Skeletal muscle cell (primary cell): ENCODE measurements around the gene LIPT1.
A peak's percentile ranks its signal among the peaks of the same experiment; 100 is the strongest.
"Not testable (repeated sequence)": the region's sequence is repeated elsewhere in the genome, so short reads cannot be mapped to it uniquely, and the experiment has no call there.

ENCODE experiments used
- DNase-seq: peaks from one replicate; pipeline ENCODE4 v3.0.0-alpha.2; 2010; ENCODE audit warnings: low read depth
- H3K4me3 ChIP-seq: 2 replicates; pipeline ENCODE4 v1.5.1; 2011; ENCODE audit warnings: low read depth, mild to moderate bottlenecking, control low read depth, low read length, moderate library complexity

The LIPT1 gene

GRCh38 chr2:99154643-99155536, at the start of gene LIPT1, which contains the start of gene TSGA10:
Gene LIPT1 (plus strand): TSS chr2:99154967. CDS start chr2:99161958, 6,991 bp downstream.
Gene TSGA10 (minus strand): TSS chr2:99154942. CDS start chr2:99109439, 45,503 bp downstream.
- H3K4me3 ChIP-seq: peak within 1 kb of the TSS; percentile 86
- peak; percentile 60 for DNase-seq

GRCh38 chr2:99106913-99107312, 47.9 kb upstream of the LIPT1 start:
- no peak overlapping the region for H3K4me3 ChIP-seq
- DNase-seq: peak; percentile 4

GRCh38 chr2:99111236-99111635, 43.5 kb upstream of the LIPT1 start:
- no peak for DNase-seq
- no peak overlapping the region for H3K4me3 ChIP-seq

- DNase-seq: no peak
- H3K4me3 ChIP-seq: no peak overlapping the region
Observed at GRCh38 chr2:99111945-99112344, 42.8 kb upstream of the LIPT1 start.

GRCh38 chr2:99112617-99113016, 42.1 kb upstream of the LIPT1 start:
- H3K4me3 ChIP-seq: no peak overlapping the region
- no peak for DNase-seq

- no peak overlapping the region for H3K4me3 ChIP-seq
- DNase-seq: no peak
Observed at GRCh38 chr2:99127981-99128380, 26.8 kb upstream of the LIPT1 start.

GRCh38 chr2:99135044-99135556, 19.7 kb upstream of the LIPT1 start:
- not testable (repeated sequence) for DNase-seq, H3K4me3 ChIP-seq

GRCh38 chr2:99139003-99139402, 15.8 kb upstream of the LIPT1 start:
- no peak overlapping the region for H3K4me3 ChIP-seq
- no peak for DNase-seq

- no peak for DNase-seq
Observed at GRCh38 chr2:99140056-99140859, 14.5 kb upstream of the LIPT1 start.

GRCh38 chr2:99140860-99141109, 14.0 kb upstream of the LIPT1 start:
- H3K4me3 ChIP-seq: peak overlapping the region; percentile 87
- no peak for DNase-seq

More at GRCh38 chr2:99140056-99140859, 14.5 kb upstream of the LIPT1 start:
- peak overlapping the region; percentile 87 for H3K4me3 ChIP-seq

- H3K4me3 ChIP-seq: peak within 1 kb of the TSS; percentile 87
- peak; percentile 50 for DNase-seq
Observed at GRCh38 chr2:99141110-99142108, 13.4 kb upstream of the LIPT1 start, which contains the start of gene C2orf15. Gene C2orf15 (plus strand): TSS chr2:99141707. CDS start chr2:99150559, 8,852 bp downstream.

- H3K4me3 ChIP-seq: no peak overlapping the region
- DNase-seq: no peak
Observed at GRCh38 chr2:99150706-99151105, 4.1 kb upstream of the LIPT1 start.

- DNase-seq: no peak
- H3K4me3 ChIP-seq: no peak overlapping the region
Observed at GRCh38 chr2:99152199-99152895, 2.4 kb upstream of the LIPT1 start.

GRCh38 chr2:99153921-99154604, 704 bp upstream of the LIPT1 start:
- peak overlapping the region; percentile 86 for H3K4me3 ChIP-seq
- no peak for DNase-seq

GRCh38 chr2:99156891-99157290, 2.1 kb downstream of the LIPT1 start:
- no peak overlapping the region for H3K4me3 ChIP-seq
- no peak for DNase-seq

GRCh38 chr2:99158599-99158998, 3.8 kb downstream of the LIPT1 start:
- H3K4me3 ChIP-seq: no peak overlapping the region
- no peak for DNase-seq

- H3K4me3 ChIP-seq: no peak overlapping the region
- DNase-seq: no peak
Observed at GRCh38 chr2:99159594-99159993, 4.8 kb downstream of the LIPT1 start.

GRCh38 chr2:99166218-99166617, 11.5 kb downstream of the LIPT1 start:
- no peak for DNase-seq
- H3K4me3 ChIP-seq: no peak overlapping the region
